HEK293 (cell line): ENCODE results near the gene DCAF7.

Source experiments
- GLIS1 ChIP-seq: fragments of 450-650 bp; formaldehyde crosslinking; IDR thresholded peaks from 2 replicates; pipeline ENCODE4 v1.5.1; 2016; ENCODE audit warnings: missing biosample characterization, missing genetic modification characterization
- HOXD13 ChIP-seq: sonication (generic); formaldehyde crosslinking; IDR thresholded peaks from 2 replicates; pipeline ENCODE4 v1.8.0; 2022; ENCODE audit warnings: missing genetic modification reagents, borderline replicate concordance
- KLF7 ChIP-seq: fragments of 450-650 bp; formaldehyde crosslinking; IDR thresholded peaks from 2 replicates; pipeline ENCODE4 v1.5.1; 2016; ENCODE audit warnings: missing biosample characterization, missing genetic modification characterization, borderline replicate concordance
- SALL2 ChIP-seq: fragments of 450-650 bp; formaldehyde crosslinking; IDR thresholded peaks from 2 replicates; pipeline ENCODE4 v1.5.0; 2017; ENCODE audit warnings: missing biosample characterization, mild to moderate bottlenecking, missing genetic modification characterization, borderline replicate concordance
- ZIC2 ChIP-seq: fragments of 450-650 bp; formaldehyde crosslinking; IDR thresholded peaks from 2 replicates; pipeline ENCODE4 v1.5.1; 2016; ENCODE audit warnings: missing biosample characterization, missing genetic modification characterization
- ZNF133 ChIP-seq: fragments of 450-650 bp; formaldehyde crosslinking; IDR thresholded peaks from 2 replicates; pipeline ENCODE4 v1.5.1; 2016; ENCODE audit warnings: missing biosample characterization, missing genetic modification characterization
- ZNF16 ChIP-seq: fragments of 450-650 bp; formaldehyde crosslinking; IDR thresholded peaks from 2 replicates; pipeline ENCODE4 v1.5.1; 2016; ENCODE audit warnings: low read depth, missing biosample characterization, missing genetic modification characterization
- ZNF174 ChIP-seq: fragments of 450-650 bp; formaldehyde crosslinking; IDR thresholded peaks from 2 replicates; pipeline ENCODE4 v1.5.0; 2017; ENCODE audit warnings: missing biosample characterization, mild to moderate bottlenecking, missing genetic modification characterization
- ZNF175 ChIP-seq: fragments of 450-650 bp; formaldehyde crosslinking; IDR thresholded peaks from 2 replicates; pipeline ENCODE4 v1.5.1; 2016; ENCODE audit warnings: missing biosample characterization, missing genetic modification characterization
- ZNF354C ChIP-seq: fragments of 450-650 bp; formaldehyde crosslinking; IDR thresholded peaks from 2 replicates; pipeline ENCODE4 v1.5.1; 2016; ENCODE audit warnings: missing biosample characterization, missing genetic modification characterization, low read depth, borderline replicate concordance
- ZNF433 ChIP-seq: fragments of 450-650 bp; formaldehyde crosslinking; IDR thresholded peaks from 2 replicates; pipeline ENCODE4 v1.5.1; 2016; ENCODE audit warnings: missing biosample characterization, missing genetic modification characterization, low read depth
- ZNF514 ChIP-seq: fragments of 450-650 bp; formaldehyde crosslinking; IDR thresholded peaks from 2 replicates; pipeline ENCODE4 v1.5.1; 2016; ENCODE audit warnings: missing biosample characterization, missing genetic modification characterization
- ZNF785 ChIP-seq: fragments of 450-650 bp; formaldehyde crosslinking; IDR thresholded peaks from 2 replicates; pipeline ENCODE4 v1.5.1; 2016; ENCODE audit warnings: missing biosample characterization, missing genetic modification characterization
- TF ChIP-seq, protein P1 (sequence below): fragments of 450-650 bp; formaldehyde crosslinking; IDR thresholded peaks from 2 replicates; pipeline ENCODE4 v1.5.1; 2016; ENCODE audit warnings: missing biosample characterization, missing genetic modification characterization
- TF ChIP-seq, protein P2 (sequence below): fragments of 450-650 bp; formaldehyde crosslinking; IDR thresholded peaks from 2 replicates; pipeline ENCODE4 v1.5.0; 2017; ENCODE audit warnings: missing biosample characterization, missing genetic modification characterization, borderline replicate concordance
- TF ChIP-seq, protein P3 (sequence below): fragments of 450-650 bp; formaldehyde crosslinking; IDR thresholded peaks from 2 replicates; pipeline ENCODE4 v1.5.1; 2016; ENCODE audit warnings: missing biosample characterization, missing genetic modification characterization
- TF ChIP-seq, protein P4 (sequence below): fragments of 450-650 bp; formaldehyde crosslinking; IDR thresholded peaks from 2 replicates; pipeline ENCODE4 v1.5.1; 2016; ENCODE audit warnings: missing biosample characterization, missing genetic modification characterization
- TF ChIP-seq, protein P5 (sequence below): fragments of 450-650 bp; formaldehyde crosslinking; IDR thresholded peaks from 2 replicates; pipeline ENCODE4 v1.5.1; 2017; ENCODE audit warnings: missing biosample characterization, mild to moderate bottlenecking, missing genetic modification characterization, moderate library complexity
- TF ChIP-seq, protein P6 (sequence below): fragments of 450-650 bp; formaldehyde crosslinking; conservative IDR thresholded peaks from 2 replicates; pipeline ENCODE4 v1.5.1; 2016; ENCODE audit warnings: low read depth, missing biosample characterization, missing genetic modification characterization
- TF ChIP-seq, protein P7 (sequence below): fragments of 450-650 bp; formaldehyde crosslinking; IDR thresholded peaks from 2 replicates; pipeline ENCODE4 v1.5.1; 2016; ENCODE audit warnings: missing biosample characterization, missing genetic modification characterization

Gene DCAF7

DNA sequence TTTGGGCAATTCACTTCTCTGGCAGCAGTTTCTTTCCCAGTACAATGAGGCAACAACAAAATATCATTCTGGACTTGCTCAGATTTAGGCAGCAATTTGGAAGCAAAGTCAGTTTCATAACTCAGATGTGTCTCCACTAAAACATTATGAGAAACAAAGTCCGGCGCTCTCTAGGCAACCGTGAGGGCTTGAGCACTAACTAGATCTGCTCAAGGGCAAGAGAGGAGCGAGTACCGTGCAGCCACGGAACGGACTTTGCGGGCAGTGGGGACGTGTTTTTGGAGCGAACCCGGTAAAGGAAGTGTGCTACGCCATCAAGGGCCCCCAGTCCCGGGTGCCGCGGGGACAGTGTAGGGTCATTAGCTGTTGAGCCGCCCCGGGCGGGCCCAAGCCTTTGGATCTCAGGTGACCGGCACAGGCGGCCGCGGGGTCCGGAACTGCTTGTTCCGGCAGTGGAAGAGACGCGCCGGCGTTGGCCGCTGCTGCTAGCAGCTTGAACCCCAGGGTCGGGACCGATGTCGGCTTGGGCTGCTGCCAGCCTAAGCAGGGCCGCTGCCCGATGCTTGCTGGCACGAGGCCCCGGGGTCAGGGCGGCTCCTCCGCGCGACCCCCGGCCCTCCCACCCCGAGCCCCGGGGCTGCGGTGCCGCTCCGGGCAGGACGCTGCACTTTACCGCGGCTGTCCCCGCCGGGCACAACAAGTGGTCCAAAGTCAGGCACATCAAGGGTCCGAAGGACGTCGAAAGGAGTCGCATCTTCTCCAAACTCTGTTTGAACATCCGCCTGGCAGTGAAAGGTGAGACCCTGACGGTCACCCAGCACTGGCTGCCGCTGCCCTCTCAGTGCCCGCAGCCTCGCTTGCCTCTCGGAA, 50.5 kb downstream of the DCAF7 start, which contains the start of gene TACO1 (continued):
- TF ChIP-seq, protein P1, sequence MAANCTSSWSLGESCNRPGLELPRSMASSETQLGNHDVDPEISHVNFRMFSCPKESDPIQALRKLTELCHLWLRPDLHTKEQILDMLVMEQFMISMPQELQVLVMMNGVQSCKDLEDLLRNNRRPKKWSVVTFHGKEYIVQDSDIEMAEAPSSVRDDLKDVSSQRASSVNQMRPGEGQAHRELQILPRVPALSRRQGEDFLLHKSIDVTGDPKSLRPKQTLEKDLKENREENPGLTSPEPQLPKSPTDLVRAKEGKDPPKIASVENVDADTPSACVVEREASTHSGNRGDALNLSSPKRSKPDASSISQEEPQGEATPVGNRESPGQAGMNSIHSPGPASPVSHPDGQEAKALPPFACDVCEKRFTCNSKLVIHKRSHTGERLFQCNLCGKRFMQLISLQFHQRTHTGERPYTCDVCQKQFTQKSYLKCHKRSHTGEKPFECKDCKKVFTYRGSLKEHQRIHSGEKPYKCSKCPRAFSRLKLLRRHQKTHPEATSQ, result peak; percentile 93
- TF ChIP-seq ZNF174 (no peak), KLF7 (tag by site-specific recombination) (peak; percentile 57; the same call in 1 of the 2 replicates), ZIC2 (tag by site-specific recombination) (peak; percentile 42; the same call in 1 of the 2 replicates), ZNF514 (tag by site-specific recombination) (no peak), ZNF354C (tag by site-specific recombination) (no peak), ZNF785 (tag by site-specific recombination) (no peak), HOXD13 (CRISPR knock-in tag) (peak; percentile 59; the same call in 1 of the 2 replicates), ZNF433 (tag by site-specific recombination) (no peak), SALL2 (tag by site-specific recombination) (no peak), ZNF16 (tag by site-specific recombination) (no peak), ZNF175 (tag by site-specific recombination) (no peak), GLIS1 (tag by site-specific recombination) (peak; percentile 12; the same call in 1 of the 2 replicates), ZNF133 (tag by site-specific recombination) (no peak; the same call in 1 of the 2 replicates)
- TF ChIP-seq, protein P2, sequence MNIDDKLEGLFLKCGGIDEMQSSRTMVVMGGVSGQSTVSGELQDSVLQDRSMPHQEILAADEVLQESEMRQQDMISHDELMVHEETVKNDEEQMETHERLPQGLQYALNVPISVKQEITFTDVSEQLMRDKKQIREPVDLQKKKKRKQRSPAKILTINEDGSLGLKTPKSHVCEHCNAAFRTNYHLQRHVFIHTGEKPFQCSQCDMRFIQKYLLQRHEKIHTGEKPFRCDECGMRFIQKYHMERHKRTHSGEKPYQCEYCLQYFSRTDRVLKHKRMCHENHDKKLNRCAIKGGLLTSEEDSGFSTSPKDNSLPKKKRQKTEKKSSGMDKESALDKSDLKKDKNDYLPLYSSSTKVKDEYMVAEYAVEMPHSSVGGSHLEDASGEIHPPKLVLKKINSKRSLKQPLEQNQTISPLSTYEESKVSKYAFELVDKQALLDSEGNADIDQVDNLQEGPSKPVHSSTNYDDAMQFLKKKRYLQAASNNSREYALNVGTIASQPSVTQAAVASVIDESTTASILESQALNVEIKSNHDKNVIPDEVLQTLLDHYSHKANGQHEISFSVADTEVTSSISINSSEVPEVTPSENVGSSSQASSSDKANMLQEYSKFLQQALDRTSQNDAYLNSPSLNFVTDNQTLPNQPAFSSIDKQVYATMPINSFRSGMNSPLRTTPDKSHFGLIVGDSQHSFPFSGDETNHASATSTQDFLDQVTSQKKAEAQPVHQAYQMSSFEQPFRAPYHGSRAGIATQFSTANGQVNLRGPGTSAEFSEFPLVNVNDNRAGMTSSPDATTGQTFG (tag by site-specific recombination), result peak; percentile 85; the same call in 1 of the 2 replicates
- TF ChIP-seq, protein P3, sequence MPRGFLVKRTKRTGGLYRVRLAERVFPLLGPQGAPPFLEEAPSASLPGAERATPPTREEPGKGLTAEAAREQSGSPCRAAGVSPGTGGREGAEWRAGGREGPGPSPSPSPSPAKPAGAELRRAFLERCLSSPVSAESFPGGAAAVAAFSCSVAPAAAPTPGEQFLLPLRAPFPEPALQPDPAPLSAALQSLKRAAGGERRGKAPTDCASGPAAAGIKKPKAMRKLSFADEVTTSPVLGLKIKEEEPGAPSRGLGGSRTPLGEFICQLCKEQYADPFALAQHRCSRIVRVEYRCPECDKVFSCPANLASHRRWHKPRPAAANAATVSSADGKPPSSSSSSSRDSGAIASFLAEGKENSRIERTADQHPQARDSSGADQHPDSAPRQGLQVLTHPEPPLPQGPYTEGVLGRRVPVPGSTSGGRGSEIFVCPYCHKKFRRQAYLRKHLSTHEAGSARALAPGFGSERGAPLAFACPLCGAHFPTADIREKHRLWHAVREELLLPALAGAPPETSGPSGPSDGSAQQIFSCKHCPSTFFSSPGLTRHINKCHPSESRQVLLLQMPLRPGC (tag by site-specific recombination), result peak; percentile 85
- TF ChIP-seq, protein P4, sequence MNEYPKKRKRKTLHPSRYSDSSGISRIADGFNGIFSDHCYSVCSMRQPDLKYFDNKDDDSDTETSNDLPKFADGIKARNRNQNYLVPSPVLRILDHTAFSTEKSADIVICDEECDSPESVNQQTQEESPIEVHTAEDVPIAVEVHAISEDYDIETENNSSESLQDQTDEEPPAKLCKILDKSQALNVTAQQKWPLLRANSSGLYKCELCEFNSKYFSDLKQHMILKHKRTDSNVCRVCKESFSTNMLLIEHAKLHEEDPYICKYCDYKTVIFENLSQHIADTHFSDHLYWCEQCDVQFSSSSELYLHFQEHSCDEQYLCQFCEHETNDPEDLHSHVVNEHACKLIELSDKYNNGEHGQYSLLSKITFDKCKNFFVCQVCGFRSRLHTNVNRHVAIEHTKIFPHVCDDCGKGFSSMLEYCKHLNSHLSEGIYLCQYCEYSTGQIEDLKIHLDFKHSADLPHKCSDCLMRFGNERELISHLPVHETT, result peak; percentile 99
- TF ChIP-seq, protein P5, sequence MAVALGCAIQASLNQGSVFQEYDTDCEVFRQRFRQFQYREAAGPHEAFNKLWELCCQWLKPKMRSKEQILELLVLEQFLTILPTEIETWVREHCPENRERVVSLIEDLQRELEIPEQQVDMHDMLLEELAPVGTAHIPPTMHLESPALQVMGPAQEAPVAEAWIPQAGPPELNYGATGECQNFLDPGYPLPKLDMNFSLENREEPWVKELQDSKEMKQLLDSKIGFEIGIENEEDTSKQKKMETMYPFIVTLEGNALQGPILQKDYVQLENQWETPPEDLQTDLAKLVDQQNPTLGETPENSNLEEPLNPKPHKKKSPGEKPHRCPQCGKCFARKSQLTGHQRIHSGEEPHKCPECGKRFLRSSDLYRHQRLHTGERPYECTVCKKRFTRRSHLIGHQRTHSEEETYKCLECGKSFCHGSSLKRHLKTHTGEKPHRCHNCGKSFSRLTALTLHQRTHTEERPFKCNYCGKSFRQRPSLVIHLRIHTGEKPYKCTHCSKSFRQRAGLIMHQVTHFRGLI (tag by site-specific recombination), result no peak
- TF ChIP-seq, protein P6, sequence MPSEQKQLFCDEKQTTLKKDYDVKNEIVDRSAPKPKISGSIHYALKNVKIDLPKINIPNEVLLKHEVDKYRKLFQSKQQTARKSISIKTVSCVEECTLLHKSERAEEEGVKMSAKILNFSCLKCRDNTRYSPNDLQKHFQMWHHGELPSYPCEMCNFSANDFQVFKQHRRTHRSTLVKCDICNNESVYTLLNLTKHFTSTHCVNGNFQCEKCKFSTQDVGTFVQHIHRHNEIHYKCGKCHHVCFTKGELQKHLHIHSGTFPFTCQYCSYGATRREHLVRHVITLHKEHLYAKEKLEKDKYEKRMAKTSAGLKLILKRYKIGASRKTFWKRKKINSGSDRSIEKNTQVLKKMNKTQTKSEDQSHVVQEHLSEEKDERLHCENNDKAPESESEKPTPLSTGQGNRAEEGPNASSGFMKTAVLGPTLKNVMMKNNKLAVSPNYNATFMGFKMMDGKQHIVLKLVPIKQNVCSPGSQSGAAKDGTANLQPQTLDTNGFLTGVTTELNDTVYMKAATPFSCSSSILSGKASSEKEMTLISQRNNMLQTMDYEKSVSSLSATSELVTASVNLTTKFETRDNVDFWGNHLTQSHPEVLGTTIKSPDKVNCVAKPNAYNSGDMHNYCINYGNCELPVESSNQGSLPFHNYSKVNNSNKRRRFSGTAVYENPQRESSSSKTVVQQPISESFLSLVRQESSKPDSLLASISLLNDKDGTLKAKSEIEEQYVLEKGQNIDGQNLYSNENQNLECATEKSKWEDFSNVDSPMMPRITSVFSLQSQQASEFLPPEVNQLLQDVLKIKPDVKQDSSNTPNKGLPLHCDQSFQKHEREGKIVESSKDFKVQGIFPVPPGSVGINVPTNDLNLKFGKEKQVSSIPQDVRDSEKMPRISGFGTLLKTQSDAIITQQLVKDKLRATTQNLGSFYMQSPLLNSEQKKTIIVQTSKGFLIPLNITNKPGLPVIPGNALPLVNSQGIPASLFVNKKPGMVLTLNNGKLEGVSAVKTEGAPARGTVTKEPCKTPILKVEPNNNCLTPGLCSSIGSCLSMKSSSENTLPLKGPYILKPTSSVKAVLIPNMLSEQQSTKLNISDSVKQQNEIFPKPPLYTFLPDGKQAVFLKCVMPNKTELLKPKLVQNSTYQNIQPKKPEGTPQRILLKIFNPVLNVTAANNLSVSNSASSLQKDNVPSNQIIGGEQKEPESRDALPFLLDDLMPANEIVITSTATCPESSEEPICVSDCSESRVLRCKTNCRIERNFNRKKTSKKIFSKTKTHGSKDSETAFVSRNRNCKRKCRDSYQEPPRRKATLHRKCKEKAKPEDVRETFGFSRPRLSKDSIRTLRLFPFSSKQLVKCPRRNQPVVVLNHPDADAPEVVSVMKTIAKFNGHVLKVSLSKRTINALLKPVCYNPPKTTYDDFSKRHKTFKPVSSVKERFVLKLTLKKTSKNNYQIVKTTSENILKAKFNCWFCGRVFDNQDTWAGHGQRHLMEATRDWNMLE (tag by site-specific recombination), result peak; percentile 98
- TF ChIP-seq, protein P7, sequence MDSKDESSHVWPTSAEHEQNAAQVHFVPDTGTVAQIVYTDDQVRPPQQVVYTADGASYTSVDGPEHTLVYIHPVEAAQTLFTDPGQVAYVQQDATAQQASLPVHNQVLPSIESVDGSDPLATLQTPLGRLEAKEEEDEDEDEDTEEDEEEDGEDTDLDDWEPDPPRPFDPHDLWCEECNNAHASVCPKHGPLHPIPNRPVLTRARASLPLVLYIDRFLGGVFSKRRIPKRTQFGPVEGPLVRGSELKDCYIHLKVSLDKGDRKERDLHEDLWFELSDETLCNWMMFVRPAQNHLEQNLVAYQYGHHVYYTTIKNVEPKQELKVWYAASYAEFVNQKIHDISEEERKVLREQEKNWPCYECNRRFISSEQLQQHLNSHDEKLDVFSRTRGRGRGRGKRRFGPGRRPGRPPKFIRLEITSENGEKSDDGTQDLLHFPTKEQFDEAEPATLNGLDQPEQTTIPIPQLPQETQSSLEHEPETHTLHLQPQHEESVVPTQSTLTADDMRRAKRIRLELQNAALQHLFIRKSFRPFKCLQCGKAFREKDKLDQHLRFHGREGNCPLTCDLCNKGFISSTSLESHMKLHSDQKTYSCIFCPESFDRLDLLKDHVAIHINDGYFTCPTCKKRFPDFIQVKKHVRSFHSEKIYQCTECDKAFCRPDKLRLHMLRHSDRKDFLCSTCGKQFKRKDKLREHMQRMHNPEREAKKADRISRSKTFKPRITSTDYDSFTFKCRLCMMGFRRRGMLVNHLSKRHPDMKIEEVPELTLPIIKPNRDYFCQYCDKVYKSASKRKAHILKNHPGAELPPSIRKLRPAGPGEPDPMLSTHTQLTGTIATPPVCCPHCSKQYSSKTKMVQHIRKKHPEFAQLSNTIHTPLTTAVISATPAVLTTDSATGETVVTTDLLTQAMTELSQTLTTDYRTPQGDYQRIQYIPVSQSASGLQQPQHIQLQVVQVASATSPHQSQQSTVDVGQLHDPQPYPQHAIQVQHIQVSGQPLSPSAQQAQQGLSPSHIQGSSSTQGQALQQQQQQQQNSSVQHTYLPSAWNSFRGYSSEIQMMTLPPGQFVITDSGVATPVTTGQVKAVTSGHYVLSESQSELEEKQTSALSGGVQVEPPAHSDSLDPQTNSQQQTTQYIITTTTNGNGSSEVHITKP (tag by site-specific recombination), result peak; percentile 73
